OCI-LY1 (cell line): ENCODE data around the gene TMEM18.

Experiments used
- H2AFZ ChIP-seq: fragments of 200-600 bp; sonication (generic), shearing (Covaris generic); 2 replicates; pipeline ENCODE4 v1.6.0; 2014; ENCODE audit warnings: antibody characterized with exemption, mild to moderate bottlenecking, low read length
- H3F3A ChIP-seq: fragments of 200-600 bp; sonication (generic), shearing (Covaris generic); 2 replicates; pipeline ENCODE4 v1.6.0; 2014; ENCODE audit warnings: mild to moderate bottlenecking, antibody characterized with exemption, low read length, moderate library complexity; ENCODE audit not compliant: insufficient read depth
- H3K27ac ChIP-seq: fragments of 200-600 bp; sonication (generic); 2 replicates; pipeline ENCODE4 v1.5.1; 2014; ENCODE audit warnings: low read length, mixed run types, mild to moderate bottlenecking, low read depth; ENCODE audit not compliant: poor library complexity, severe bottlenecking
- H3K27me3 ChIP-seq: fragments of 200-600 bp; sonication (generic); 2 replicates; pipeline ENCODE4 v1.6.0; 2014; ENCODE audit warnings: antibody characterized with exemption, mild to moderate bottlenecking, low read length, moderate library complexity; ENCODE audit not compliant: insufficient read depth
- H3K36me3 ChIP-seq: fragments of 200-600 bp; sonication (generic); 2 replicates; pipeline ENCODE4 v1.6.1; 2014; ENCODE audit warnings: mild to moderate bottlenecking, antibody characterized with exemption, low read length, moderate library complexity, mixed read lengths; ENCODE audit not compliant: insufficient read depth
- H3K4me1 ChIP-seq: fragments of 200-600 bp; sonication (generic); 2 replicates; pipeline ENCODE4 v1.5.1; 2014; ENCODE audit warnings: mild to moderate bottlenecking, low read length, moderate library complexity; ENCODE audit not compliant: insufficient read depth, severe bottlenecking
- H3K4me2 ChIP-seq: fragments of 200-600 bp; sonication (generic), shearing (Covaris generic); 2 replicates; pipeline ENCODE4 v1.6.1; 2014; ENCODE audit warnings: low read length
- H3K4me3 ChIP-seq: fragments of 200-600 bp; sonication (generic); 2 replicates; pipeline ENCODE4 v1.5.1; 2014; ENCODE audit warnings: low read length, low read depth, mild to moderate bottlenecking, mixed read lengths; ENCODE audit not compliant: poor library complexity, severe bottlenecking
- H3K79me2 ChIP-seq: fragments of 200-600 bp; shearing (Covaris generic); 2 replicates; pipeline ENCODE4 v1.6.1; 2016; ENCODE audit warnings: mixed run types, low read length, mixed read lengths; ENCODE audit not compliant: insufficient read depth
- H3K9ac ChIP-seq: fragments of 200-600 bp; sonication (generic), shearing (Covaris generic); 2 replicates; pipeline ENCODE4 v1.6.1; 2014; ENCODE audit warnings: mild to moderate bottlenecking, low read length, mixed read lengths
- H3K9me2 ChIP-seq: fragments of 200-600 bp; sonication (generic), shearing (Covaris generic); 2 replicates; pipeline ENCODE4 v1.6.1; 2014; ENCODE audit warnings: low read depth, mild to moderate bottlenecking, low read length, mixed read lengths
- H3K9me3 ChIP-seq: fragments of 200-600 bp; shearing (Covaris generic); 2 replicates; pipeline ENCODE4 v1.6.1; 2014; ENCODE audit warnings: low read length, mixed read lengths
- H4K20me1 ChIP-seq: fragments of 200-600 bp; sonication (generic), shearing (Covaris generic); 2 replicates; pipeline ENCODE4 v1.6.0; 2016; ENCODE audit warnings: mild to moderate bottlenecking, low read length; ENCODE audit not compliant: insufficient read depth
- CTCF ChIP-seq: fragments of 200-600 bp; sonication (generic), shearing (Covaris generic); IDR thresholded peaks from 2 replicates; pipeline ENCODE4 v1.5.1; 2017; ENCODE audit warnings: mild to moderate bottlenecking, antibody characterized with exemption, low read length, moderate library complexity, mixed read lengths
- EZH2 ChIP-seq: fragments of 200-600 bp; sonication (generic), shearing (Covaris generic); IDR thresholded peaks from 2 replicates; pipeline ENCODE4 v1.8.0; 2017; ENCODE audit warnings: borderline replicate concordance, mixed run types, mild to moderate bottlenecking, antibody characterized with exemption, low read length, moderate library complexity, mixed read lengths

Gene TMEM18

GRCh38 chr2:622357-622756, 54.8 kb downstream of the TMEM18 start:
- Histone ChIP-seq H3K79me2 (no peaks in the 10 kb centered on the region), H3K9ac (no peak overlapping the region), H4K20me1 (no peaks in the 10 kb centered on the region), H3K9me3 (no peaks in the 10 kb centered on the region), H3K4me1 (no peaks in the 10 kb centered on the region), H3K27me3 (no peaks in the 10 kb centered on the region), H3K4me3 (no peak overlapping the region), H3F3A (no peaks in the 10 kb centered on the region), H2AFZ (no peak overlapping the region), H3K27ac (no peak overlapping the region), H3K9me2 (no peaks in the 10 kb centered on the region), H3K4me2 (no peak overlapping the region), H3K36me3 (no peaks in the 10 kb centered on the region)
- TF ChIP-seq CTCF = no peak
- TF ChIP-seq EZH2 = no peak

- H3K36me3 ChIP-seq = no peaks in the 10 kb centered on the region
- no peaks in the 10 kb centered on the region for H3K79me2 ChIP-seq
- no peak overlapping the region for H3K27ac ChIP-seq
- H3K4me3 ChIP-seq = no peak overlapping the region
- H3K4me2 ChIP-seq = no peak overlapping the region
- H3K9me3 ChIP-seq = no peaks in the 10 kb centered on the region
- no peak for TF ChIP-seq EZH2
- no peak for TF ChIP-seq CTCF
- no peaks in the 10 kb centered on the region for H3K27me3 ChIP-seq
- no peaks in the 10 kb centered on the region for H3F3A ChIP-seq
- H3K4me1 ChIP-seq = no peaks in the 10 kb centered on the region
- H3K9ac ChIP-seq = no peak overlapping the region
- H3K9me2 ChIP-seq = no peaks in the 10 kb centered on the region
- H2AFZ ChIP-seq = no peak overlapping the region
- H4K20me1 ChIP-seq = no peaks in the 10 kb centered on the region
Observed at GRCh38 chr2:621303-622099, 55.7 kb downstream of the TMEM18 start.

GRCh38 chr2:620471-621302, 56.5 kb downstream of the TMEM18 start:
- TF ChIP-seq EZH2 = no peak
- TF ChIP-seq CTCF = no peak
- no peak overlapping the region for H2AFZ ChIP-seq
- no peaks in the 10 kb centered on the region for H3K27me3 ChIP-seq
- no peak overlapping the region for H3K4me3 ChIP-seq
- H3F3A ChIP-seq = no peaks in the 10 kb centered on the region
- no peaks in the 10 kb centered on the region for H3K4me1 ChIP-seq
- H4K20me1 ChIP-seq = no peaks in the 10 kb centered on the region
- H3K79me2 ChIP-seq = no peaks in the 10 kb centered on the region
- H3K9ac ChIP-seq = no peak overlapping the region
- no peaks in the 10 kb centered on the region for H3K9me3 ChIP-seq
- H3K4me2 ChIP-seq = no peak overlapping the region
- H3K27ac ChIP-seq = no peak overlapping the region
- H3K9me2 ChIP-seq = no peaks in the 10 kb centered on the region
- no peaks in the 10 kb centered on the region for H3K36me3 ChIP-seq
